Forelimb muscle (tissue), 1 donor: ENCODE results near the gene DNAH14. TPM values are rescaled to one million over a fixed set of nuclear protein-coding genes. Genes with fewer than 3 reads are reported as not detected.
"Not testable (repeated sequence)": the region's sequence is repeated elsewhere in the genome, so short reads cannot be mapped to it uniquely, and the experiment has no call there.

Experiments
- DNase-seq: peaks from one replicate; pipeline ENCODE4 v3.0.0-alpha.2; 2013; ENCODE audit warnings: low read depth
- polyA plus RNA-seq: library from polyadenylated mRNA; unstranded; fragments of 120-200 nt; gene quantifications from one replicate; pipeline ENCODE4 v1.2.1, GENCODE V29; 2013; ENCODE audit not compliant: insufficient read length

The DNAH14 gene
- polyA plus RNA-seq, 1 donor, result 5.8 TPM

DNA sequence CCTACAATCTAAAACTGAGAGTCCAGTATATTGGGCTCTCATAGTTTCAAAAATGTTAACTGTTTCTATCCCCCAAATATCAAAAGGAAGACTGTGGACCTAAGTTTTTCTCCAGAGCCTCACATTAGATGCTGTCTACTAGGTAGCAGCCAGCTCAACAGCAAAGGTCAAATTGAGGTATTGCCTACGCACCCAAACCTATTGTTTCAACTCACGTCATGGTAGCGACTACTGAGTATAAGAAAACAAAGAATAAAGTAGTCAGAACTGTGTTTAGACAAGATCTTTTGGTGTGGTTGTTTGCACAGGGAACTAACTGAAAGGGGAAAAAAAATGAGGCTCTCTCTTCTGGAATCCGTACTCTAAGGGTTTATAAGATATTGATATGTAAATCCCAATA, 325.2 kb downstream of the DNAH14 start:
- no peak for DNase-seq

DNA sequence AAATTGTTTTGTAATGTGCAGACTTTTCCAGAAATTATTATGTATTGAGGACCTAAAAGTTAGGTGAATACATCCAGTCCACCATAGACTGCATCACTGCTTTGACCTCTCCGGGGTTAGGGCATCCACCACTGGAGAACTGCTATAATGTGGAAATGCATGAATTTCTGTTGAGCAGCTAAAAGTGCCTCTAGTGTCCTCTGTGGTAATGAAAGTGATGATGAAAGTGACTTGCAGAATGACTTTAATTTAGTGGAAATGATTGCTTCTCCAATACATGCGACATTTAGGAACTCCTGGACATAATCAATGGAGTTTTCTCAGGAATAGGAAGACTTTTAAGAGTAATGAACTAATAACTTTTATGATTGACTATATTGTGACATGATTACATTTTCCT, 327.6 kb downstream of the DNAH14 start:
- DNase-seq, result no peak

DNA sequence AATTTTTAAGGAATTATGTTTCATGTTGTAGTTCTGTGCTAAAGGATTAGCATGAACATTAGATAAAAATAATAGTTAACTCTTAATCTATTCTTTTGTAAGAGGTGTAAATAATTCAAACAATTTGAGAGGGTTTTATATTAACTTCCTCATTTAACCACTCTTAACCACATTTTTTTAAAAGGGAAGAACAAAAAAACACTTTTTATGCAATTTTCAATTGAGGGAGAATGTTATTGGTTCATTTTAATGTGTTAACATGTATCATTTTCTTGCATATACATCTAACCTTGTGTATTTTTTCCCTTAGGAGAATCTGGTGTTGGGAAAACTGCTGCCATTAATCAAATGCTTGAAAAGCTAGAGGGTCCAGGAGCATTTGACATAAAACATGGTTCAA, 329.3 kb downstream of the DNAH14 start:
- no peak for DNase-seq

DNA sequence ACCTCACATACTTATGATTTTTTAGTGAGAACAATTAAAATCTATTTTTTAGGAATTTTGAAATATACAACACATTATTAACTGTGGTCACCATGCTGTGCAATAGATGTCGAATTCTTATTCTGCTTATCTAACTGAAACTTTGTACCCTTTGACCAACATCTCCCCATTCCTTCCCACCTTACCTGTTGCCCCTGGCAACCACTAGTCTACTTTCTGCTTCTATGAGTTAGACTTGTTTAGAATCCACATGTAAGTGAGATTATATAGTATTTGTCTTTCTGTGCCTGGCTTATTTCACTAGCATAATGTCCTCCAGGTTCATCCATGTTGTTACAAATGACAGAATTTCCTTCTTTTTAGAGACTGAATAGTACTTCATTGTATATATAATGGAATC, 330.1 kb downstream of the DNAH14 start:
- DNase-seq, result no peak

DNA sequence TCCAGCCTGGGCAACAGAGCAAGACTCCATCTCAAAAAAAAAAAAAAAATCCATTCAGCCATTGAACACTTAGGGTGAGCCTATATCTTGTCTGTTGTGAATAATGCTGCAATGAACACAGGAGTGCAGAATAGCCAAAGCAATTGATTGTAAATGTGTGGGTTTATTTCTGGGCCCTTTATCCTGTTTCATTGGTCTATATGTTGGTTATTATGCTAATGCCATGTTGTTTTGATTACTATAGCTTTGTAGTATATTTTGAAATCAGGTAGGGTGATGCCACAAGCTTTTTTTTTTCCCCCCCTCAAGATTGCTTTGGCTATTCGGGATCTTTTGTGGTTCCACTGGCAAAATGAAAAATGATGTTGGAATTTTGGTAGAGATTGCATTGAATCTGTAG, 330.8 kb downstream of the DNAH14 start:
- DNase-seq, result no peak

DNA sequence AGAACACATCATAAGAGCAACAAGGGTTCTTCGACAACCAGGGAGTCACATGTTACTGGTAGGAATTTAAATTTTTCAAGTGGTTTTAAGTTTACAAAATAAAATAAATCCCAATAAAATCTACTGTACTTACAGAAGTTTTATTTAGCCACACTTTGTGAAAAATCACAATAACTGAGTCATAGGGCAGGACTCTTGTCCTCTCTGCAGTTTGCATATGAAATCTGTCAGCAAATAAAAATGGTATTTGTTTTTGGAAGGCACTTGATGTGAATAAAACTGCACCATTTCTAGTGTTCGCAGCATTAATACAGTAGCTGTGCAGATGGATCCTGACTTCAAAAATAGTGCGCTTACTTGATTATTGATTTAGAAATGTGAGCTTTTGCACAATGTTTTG, 348.0 kb downstream of the DNAH14 start:
- DNase-seq, result no peak

DNA sequence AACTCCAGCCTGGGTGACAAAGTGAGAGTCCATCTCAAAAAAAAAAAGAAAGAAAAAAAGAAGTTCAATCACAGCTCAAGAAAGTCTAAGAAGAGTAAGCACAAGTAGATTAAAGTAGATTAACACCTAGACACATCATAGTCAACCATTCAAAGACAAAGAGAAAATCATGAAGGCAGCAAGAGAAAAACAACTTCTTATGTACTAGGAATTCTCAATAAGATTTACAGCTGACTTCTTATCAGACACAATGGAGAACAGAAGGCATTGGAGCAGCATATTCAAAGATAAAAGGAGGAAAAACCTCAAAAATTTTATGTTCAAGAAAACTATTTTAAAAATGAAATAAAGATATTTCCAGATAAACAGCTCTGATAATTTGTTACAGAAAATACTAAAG, 351.1 kb downstream of the DNAH14 start:
- DNase-seq, result no peak

DNA sequence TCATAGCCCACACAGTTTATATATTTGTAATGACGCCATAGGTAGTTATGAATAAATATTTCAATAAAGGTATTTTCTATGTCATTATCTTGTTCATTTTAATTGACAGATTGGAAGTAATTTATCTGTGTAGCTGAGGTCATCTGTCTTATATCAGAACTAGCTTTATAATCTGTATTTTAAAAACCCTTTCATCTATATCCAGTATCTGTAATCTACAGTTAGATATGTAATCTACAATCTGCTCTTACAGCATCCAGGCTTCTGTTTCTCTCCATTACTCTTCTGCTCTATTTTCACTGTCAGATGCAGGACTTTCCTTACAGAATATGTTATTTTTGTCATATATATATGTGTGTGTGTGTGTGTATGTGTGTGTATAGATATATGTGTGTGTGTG, 360.8 kb downstream of the DNAH14 start:
- DNase-seq, result no peak

DNA sequence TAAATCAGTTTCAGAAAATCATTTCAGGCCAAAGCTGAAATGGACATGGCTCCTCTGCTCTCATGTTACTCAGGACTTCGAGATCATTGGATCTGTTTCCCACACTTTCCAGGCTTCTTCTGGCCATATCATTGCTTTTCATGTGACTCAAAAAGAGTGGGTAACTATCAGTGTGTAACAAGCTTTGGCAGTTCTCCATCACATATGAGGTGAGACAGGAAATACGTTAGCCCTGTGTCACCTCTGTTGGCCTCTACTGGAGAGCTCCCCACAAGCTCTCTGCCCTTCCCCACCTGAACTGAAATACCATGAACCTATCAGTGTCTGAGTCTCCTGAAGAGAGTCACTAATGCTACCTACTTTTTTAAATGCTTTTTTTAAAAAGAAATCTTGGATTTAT, 370.1 kb downstream of the DNAH14 start:
- no peak for DNase-seq

DNA sequence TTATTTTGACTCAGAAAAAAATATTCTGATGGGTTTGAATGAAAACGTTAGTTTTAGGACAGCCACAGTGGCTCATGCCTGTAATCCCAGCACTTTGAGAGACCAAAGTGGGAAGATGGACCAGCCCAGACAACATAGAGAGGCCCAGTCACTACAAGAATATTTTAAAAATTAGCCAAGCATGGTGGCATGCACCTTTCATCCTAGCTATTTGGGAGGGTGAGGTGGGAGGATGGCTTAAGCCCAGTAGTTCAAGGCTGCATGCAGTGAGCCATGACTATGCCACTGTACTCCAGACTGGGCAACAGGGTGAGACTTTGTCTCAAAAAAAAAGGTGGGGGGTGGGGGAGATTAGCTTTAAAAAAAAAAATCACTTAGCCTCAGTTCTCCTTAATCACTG, 370.9 kb downstream of the DNAH14 start:
- no peak for DNase-seq

DNA sequence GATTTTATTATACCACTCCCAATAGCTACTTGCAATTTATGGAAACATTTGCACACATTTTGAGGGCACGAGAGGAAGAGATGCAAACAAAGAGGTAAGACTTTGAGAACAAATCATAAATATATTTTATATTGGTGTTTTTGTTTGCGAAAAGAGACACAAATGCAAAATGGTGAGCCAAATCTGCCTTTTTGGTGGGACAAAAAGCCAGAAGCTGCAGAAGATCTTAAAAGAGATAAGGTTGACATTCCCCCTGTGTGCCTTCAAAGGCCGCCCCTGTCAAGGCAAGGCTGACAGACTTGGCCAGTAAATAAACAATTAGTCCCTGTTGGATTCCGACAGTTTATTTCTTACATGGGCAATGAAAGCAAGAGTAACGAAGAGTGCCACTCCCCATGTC, 375.5 kb downstream of the DNAH14 start:
- DNase-seq, result no peak

DNA sequence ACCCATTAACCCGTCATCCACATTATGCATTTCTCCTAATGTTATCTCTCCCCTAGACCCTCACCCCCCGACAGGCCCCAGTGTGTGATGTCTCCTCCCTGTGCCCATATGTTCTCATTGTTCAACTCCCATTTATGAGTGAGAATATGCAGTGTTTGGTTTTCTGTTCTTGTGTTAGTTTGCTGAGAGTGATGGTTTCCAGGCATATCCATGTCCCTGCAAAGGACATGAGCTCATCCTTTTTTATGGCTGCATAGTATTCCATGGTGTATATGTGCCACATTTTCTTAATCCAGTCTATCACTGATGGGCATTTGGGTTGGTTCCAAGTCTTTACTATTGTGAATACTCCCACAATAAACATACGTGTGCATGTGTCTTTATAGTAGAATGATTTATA, 381.1 kb downstream of the DNAH14 start:
- not testable (repeated sequence) for DNase-seq

DNA sequence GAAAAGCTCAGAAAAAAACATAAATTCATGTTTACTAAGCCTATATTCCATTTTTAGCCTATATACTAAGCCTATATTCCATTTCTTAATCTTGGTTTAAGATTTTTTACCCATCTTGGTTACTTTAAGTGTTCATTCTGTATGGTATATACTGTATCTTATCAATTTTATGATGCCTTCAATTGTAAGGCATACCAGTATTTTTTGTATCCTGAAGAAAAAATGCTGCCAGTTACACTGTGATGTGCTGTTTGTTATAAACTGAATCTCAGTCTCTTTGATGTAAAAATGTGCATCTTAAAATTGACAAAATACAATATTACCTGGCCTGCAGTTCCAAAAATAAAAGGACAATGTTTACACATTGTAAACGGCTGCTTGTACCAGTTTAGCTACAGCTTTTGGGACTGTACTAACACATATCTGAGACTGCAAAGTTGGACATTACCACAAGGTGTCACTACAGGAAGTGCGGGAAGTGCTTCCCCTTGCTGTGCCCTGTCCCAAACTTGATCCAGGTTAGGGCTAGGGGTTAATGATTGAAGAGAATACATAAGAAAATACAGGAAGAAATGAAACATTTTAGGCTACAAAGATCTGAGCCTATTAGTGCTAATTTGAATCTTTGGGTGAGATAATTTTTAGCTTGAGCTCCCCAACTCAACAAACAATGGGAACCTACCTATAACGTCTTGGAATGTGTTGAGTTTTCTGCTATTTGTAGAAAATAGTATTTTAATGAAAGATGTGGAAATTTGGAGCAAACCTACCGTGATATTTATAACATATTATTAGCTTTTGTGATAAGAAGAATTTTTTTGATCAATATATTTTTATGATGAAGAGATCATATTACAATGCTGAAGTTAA, 389.5 kb downstream of the DNAH14 start:
- DNase-seq, result no peak

DNA sequence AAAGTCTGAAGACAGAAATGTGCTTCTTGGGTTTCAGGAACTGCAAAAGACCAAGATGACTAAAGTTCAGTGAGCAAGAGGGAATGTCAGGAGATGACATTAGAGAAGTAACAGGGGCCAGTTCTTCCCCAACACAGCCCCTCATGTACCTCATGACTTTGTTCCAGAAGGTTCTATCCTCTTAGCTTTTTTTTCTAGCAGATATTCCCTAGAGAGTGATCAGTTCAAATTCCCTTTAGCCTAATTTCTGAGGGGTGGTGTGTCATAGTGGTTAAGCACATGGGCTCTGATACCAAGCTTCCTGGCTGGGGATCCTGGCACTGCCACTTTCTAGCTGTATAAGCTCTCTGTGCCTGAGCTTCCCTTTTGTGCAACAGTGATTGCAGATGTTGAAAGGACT, 390.4 kb downstream of the DNAH14 start:
- no peak for DNase-seq

DNA sequence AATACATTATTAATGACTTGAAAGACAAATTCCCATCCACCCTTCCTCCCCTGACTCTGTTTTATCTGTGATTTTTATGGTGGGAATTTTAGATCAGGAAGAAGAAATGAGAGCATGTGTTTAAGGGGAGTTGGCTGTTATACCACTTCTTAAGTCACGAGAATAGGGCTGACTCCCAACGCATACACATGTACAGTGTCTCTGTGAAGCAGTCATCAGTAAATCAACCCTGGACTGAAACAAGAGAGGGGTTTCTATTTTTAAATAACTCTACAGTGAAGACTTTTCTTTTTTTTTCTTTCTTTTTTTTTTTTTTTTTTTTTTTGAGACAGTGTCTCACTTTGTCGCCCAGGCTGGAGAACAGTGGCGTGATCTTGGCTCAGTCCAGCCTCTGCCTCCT, 392.3 kb downstream of the DNAH14 start:
- DNase-seq, result no peak

DNA sequence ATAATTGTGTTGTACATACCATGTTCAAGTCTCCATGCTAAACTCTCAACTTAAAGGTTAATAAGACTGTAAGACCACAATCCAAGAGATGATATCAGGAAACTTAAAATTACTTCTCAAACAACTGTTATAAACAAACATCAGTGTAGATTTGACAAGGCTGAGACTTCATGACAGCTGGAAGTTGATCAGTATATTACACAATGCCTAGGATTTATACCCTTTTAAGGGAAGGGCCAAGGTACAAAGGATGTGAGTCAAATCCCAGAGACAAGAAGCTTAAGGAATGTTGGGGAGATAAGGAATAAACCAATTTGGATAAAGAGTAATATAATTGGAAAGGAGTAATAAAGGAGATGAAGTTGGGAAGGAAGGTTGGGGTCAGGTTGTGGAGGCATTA, 399.6 kb downstream of the DNAH14 start:
- no peak for DNase-seq

DNA sequence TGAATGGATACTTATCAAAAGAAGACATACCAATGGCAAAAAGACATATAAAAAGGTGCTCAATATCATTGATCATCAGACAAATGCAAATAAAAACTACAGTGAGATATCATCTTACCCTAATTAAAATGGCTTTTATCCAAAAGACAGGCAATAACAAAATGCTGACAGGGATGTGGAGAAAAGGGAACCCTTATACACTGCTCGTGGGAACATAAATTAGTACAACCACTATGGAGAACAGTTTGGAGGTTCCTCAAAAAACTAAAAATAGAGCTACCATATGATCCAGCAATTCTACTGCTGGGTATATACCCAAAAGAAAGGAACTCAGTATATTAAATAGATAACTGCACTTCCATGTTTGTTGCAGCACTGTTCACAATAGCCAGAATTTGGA, 400.5 kb downstream of the DNAH14 start:
- DNase-seq, result not testable (repeated sequence)

DNA sequence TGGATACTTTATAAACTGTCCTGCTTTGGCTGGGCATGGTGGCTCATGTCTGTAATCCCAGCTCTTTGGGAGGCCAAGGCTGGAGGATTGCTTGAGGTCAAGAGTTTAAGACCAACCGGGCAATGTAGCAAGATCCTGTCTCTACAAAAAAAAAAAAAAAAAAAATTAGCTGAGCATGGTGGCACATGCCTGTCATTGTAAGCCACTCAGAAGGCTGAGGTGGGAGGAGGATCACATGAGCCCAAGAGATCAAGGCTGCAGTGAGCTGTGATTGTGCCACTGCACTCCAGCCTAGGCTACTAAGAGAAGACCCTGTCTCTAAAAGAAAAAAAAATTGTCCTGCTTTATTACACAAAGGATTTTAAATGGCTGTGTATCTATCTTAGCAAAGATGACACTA, 403.2 kb downstream of the DNAH14 start:
- no peak for DNase-seq

DNA sequence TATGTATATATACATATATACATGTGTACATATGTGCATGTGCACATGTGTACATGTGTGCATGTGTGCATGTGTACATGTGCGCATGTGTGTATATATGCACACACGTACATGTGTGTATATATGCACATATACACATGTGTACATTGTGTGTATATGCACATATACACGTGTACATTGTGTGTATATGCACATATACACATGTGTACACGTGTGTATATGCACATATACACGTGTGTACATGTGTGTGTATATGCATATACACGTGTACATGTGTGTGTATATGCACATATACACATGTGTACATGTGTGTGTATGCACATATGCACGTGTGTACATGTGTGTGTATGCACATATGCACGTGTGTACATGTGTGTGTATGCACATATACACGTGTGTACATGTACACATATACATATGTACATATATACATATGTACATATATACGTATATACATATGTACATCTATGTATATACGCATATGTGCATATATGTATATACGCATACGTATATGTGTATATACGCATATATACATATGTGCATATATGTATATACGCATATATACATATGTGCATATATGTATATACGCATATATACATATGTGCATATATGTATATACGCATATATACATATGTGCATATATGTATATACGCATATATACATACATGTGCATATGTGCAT, 405.8 kb downstream of the DNAH14 start:
- DNase-seq, result not testable (repeated sequence)

DNA sequence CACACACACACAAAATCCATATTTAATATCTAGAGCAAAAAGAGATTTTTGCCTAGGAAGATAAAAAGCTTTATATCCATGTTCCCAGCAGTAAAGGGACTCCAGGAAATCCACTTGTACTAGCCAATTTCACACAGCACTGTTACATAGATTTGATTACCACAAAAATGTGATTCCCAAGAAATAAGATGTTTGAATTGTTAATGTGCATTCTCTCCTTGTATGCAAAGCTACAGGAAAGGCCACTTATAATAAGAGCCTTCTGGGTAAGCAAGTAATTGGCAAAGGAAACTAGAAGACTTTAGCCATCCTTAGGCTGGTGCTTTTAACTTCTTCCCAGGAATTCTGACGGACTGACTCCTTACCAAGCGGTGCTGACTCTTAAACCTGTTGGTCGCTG, 409.1 kb downstream of the DNAH14 start:
- DNase-seq, result no peak

DNA sequence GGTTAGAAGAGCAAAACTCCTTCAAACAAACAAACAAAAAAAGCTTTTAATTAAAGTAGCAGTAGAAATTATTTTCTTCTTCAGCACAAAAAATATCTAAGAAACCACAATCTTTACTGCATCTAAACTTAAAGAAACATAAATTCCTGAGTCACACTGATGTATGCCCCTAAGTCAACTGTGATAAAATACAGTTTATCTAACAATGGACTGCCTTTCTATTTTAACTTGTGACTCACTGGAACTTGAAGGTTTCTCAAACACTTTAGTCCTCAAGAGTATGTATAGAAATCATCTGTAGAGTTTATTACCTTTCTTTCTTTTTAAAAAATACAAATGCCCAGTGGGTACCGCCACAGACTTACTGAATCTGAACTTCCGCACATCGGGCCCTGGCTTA, 412.2 kb downstream of the DNAH14 start:
- no peak for DNase-seq

DNA sequence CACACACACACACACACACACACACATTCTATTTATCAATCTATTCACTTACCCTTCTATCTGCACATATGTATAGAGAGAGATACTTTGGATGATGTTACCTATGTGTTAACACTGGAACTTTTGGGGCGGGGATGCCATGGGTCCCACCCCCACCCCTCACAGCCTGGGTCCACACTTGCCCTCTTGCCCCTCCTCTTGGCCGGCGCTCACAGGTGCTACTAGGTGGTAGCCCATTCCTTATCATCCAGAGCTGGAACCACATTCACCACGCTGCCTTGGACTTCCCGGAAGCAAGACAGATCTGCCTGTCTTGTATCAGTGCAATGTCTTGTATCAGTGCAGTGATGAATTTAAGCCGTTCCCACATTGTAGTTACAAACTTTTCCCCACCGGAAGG, 413.2 kb downstream of the DNAH14 start:
- DNase-seq, result no peak

DNA sequence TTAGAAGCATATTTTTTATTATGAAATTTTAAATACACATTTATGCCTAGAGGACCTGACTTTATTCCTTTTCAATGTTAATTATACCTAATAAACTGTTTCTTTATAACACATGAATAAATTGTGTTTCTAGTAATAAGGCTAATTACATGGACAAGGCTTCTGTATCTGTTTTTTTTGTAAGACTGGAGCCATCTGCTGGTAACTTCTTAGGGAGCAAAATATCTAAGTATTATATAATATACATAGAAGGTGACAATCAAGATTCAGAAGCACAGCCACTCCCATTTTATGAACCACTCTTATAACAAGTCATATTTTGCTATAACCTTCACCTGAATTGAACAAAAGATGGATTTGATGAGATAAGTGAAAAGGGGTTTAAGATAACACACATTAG, 414.1 kb downstream of the DNAH14 start:
- DNase-seq, result no peak
